ENCODE results near the gene YIPF1.

The YIPF1 gene
- total RNA-seq, result 10.0 to 22.2 (median 19.6) reads per million in 3 experiments

- peak; percentile 81 for DNase-seq
Measured at GRCh38 chr1:53889304-53890298, at the start of gene YIPF1. Gene YIPF1 (minus strand): TSS chr1:53889797. CDS start chr1:53888937, 860 bp downstream.

GRCh38 chr1:53938136-53938830 is 48.7 kb upstream of the YIPF1 start:
- no peak for DNase-seq

- DNase-seq, result no peak
Measured at GRCh38 chr1:53936430-53936829, 46.8 kb upstream of the YIPF1 start.

GRCh38 chr1:53934170-53934765 is 44.7 kb upstream of the YIPF1 start:
- DNase-seq, result no peak

- no peak for DNase-seq
Measured at GRCh38 chr1:53931523-53931922, 41.9 kb upstream of the YIPF1 start.

GRCh38 chr1:53930932-53931331 is 41.3 kb upstream of the YIPF1 start:
- no peak for DNase-seq

- DNase-seq, result no peak
Measured at GRCh38 chr1:53929246-53929960, 39.8 kb upstream of the YIPF1 start.

DNA sequence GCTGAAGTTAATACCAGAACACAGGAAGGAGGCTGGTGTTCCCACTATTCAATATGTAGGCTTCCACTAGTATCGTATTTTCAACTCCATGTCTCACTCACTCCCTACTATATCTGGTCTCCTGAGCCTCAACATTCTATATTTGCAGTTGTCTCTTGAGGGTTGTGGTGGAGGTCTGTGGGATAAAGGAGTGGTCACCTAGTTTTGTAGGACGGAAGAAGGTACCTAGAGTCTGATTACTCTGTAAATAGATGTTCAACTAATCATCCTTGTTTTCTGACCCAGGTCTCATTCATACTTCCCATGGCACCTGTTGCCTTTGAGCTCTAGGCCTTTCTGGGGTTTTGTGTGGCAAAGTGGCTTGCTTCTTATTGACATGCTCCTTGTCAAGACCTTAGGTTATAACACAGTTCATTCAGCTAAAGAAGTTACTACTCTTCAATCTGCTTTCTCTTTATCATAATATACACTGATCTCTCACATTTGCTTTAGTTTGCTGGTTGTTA is 37.8 kb upstream of the YIPF1 start:
- DNase-seq, result no peak

GRCh38 chr1:53919675-53920066 is 30.1 kb upstream of the YIPF1 start:
- DNase-seq, result no peak

GRCh38 chr1:53918343-53918742 is 28.7 kb upstream of the YIPF1 start:
- DNase-seq, result no peak

DNA sequence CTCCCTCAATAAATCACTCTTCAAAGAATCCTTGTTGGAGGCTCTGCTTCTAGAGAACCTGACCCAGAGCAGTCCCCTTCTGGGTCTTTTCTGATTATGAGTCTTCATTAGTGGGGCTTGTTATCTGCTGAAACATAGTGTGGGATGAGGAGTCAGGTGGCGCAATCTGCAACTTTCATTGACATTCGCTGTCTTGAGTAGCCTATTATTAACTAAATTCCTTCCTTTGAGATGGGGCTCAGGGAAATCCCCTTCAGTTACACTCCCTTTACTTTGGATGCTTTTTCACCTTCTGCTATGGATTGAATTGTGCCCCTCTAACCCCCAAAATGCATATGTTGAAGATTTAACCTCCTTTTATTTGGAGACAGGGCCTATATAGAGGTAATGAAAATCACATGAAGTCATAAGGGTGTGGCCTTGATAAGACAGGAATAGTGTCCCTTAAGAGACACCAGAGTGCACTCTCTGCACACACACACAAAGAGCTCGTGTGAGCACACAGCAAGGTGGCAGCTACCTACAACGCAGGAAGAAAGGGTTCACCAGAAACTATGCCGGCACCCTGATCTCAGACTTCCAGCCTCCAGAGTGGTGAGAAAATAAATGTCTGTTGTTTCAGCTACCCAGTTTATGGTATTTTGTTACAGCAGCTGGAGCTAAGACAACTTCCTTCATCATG is 23.9 kb upstream of the YIPF1 start:
- DNase-seq, result no peak

- no peak for DNase-seq
Measured at GRCh38 chr1:53911442-53911841, 21.8 kb upstream of the YIPF1 start.

- DNase-seq, result no peak
Measured at GRCh38 chr1:53909946-53910345, 20.3 kb upstream of the YIPF1 start.

DNA sequence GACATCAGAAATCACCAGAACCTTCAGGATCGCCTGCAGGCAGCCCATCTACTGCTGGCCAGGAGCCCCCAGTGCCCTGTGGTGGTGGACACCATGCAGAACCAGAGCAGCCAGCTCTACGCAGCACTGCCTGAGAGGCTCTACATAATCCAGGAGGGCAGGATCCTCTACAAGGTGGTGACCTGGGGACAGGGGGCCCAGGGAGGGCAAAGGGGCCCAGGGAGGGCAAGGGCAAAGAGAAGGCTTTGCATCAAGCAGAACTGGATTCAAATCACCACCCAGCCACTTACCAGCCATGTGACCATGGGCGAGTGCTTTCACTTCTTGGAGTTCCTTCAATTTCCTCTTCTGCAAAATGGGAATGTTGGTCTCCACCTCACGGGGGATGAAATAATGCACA is 16.5 kb upstream of the YIPF1 start:
- no peak for DNase-seq

- DNase-seq, result no peak
Measured at GRCh38 chr1:53905509-53905908, 15.9 kb upstream of the YIPF1 start.

- DNase-seq, result no peak
Measured at GRCh38 chr1:53902235-53903138, 12.9 kb upstream of the YIPF1 start.

DNA sequence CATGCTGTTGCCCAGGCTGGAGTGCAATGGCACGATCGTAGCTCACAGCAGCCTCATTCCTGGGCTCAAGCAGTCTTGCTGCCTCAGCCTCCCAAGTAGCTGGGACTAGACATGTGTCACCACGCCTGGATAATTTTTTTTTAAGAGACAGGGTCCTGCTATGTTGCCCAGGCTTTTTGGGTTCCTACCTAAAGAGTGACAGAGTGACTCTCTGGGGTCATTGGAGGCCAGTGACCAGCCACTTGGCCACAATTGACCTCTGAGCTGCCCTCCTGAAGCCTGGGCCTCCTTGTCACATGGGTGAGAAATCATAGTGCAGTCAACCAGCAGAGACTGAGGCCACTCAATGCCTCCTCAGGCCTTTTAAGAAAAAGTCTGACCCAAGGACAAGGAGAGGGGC is 10.1 kb upstream of the YIPF1 start:
- DNase-seq, result no peak

DNA sequence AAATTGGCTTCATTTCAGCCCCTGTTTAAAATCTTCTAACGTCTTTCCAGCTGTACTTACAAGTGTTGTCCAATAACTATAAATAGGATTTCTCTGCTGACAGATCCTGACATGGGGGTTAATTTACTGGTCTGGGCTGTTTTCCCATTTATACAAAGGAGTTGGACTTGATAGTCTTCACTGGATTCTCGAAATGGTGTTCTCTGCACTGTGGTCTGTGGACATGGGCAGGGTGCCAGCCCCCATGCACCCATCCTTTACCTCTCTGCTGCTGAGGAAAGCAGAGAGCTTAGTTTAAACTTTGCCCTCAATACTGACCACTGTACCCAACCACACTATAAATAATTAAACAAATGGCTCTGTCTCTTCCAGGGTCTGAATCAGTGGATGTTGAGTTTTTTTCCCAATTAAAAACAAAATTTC is 9.6 kb upstream of the YIPF1 start:
- no peak for DNase-seq

- no peak for DNase-seq
Measured at GRCh38 chr1:53896635-53897229, 7.1 kb upstream of the YIPF1 start.

DNA sequence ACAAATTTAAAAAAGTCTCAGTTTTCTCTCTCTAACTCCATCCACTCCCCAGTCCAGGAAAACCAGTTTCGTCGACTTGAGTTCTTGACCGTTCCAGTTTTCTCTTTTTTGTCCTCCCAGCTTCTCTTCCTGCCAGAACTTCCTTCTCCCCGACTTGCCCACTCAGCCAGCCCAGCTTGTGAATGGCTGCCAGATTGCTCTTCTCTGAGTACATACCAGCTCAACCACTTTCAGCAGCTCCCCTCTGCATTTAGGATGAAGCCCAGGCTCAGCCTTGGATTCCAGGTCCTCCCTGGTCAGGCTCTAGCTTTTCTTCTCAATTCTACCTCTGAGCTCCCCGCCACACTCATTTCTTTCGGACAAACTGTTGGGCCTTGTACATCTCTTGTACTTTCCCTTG is 5.8 kb upstream of the YIPF1 start:
- DNase-seq, result no peak
